ENCODE data around the gene ARF6. TPM values are rescaled to one million over a fixed set of nuclear protein-coding genes. Genes with fewer than 3 reads are reported as not detected.

ARF6 gene
- total RNA-seq, 1 donor from 2014 or later = 53.4 TPM

DNA sequence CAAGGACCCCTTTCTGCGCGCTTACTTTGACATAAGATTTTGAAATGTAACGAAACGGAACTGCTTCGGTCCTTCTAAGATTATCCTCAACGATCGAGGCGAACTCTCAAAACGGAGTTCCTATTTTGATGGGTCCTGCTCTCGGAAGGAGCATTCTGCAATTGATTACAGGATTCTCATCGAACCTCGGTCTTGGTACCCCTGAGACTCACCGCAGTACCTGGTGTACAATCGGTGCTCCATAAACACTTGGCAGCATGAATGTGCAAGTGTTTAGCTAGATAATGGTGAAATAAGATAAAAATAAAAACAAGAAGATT lies 39.8 kb upstream of the ARF6 start:
- H3K4me1 Mint-ChIP-seq (ENCODE audit: unreplicated experiment) = peaks cover 32% of the 10 kb centered on the region

DNA sequence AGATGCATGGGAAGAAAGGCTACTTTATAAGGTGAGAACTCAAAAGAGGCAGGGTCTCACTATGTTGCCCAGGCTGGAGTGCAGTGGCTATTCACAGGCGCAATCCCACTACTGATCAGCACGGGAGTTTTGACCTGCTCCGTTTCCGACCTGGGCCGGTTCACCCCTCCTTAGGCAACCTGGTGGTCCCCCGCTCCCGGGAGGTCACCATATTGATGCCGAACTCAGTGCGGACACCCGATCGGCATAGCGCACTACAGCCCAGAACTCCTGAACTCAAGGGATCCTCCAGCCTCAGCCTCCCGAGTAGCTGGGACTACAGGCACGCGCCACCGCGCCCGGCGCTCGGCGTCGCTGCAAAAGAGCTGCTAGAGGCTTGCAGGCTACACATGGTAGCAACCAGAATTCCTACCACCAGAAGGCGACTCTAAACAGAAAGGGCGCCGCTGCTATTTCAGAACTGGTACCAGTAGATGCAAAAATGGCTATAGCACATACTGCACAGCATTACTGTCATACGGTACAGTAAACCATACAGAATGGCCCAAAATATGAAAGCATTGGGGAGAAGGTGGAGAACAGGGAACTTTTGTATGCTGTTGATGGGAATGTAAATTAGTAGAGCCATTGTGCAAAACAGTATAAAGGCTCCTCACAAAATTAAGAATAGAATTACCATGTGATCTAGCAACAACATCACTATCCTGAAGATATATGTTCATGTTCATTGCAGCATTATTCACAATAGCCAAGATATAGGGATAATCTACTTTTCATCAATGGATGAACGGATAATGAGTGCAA lies 39.1 kb upstream of the ARF6 start:
- no peaks in the 10 kb centered on the region for H3K9me3 Mint-ChIP-seq (ENCODE audit: unreplicated experiment)
- peak overlapping the region; percentile 97 for H3K4me3 Mint-ChIP-seq (ENCODE audit: unreplicated experiment)
- peaks cover 32% of the 10 kb centered on the region for H3K4me1 Mint-ChIP-seq (ENCODE audit: unreplicated experiment)
- H3K27me3 Mint-ChIP-seq (ENCODE audit: unreplicated experiment) = no peaks in the 10 kb centered on the region
- peaks cover 18% of the 10 kb centered on the region for H3K36me3 Mint-ChIP-seq (ENCODE audit: unreplicated experiment)
- TF ChIP-seq, protein P1, sequence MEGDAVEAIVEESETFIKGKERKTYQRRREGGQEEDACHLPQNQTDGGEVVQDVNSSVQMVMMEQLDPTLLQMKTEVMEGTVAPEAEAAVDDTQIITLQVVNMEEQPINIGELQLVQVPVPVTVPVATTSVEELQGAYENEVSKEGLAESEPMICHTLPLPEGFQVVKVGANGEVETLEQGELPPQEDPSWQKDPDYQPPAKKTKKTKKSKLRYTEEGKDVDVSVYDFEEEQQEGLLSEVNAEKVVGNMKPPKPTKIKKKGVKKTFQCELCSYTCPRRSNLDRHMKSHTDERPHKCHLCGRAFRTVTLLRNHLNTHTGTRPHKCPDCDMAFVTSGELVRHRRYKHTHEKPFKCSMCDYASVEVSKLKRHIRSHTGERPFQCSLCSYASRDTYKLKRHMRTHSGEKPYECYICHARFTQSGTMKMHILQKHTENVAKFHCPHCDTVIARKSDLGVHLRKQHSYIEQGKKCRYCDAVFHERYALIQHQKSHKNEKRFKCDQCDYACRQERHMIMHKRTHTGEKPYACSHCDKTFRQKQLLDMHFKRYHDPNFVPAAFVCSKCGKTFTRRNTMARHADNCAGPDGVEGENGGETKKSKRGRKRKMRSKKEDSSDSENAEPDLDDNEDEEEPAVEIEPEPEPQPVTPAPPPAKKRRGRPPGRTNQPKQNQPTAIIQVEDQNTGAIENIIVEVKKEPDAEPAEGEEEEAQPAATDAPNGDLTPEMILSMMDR (IDR thresholded peaks at IDR 0.05) = peak; percentile 79
- H3K27ac Mint-ChIP-seq (ENCODE audit: unreplicated experiment) = peak overlapping the region; percentile 73
- peak; percentile 87 for DNase-seq (ENCODE audit: extremely low spot score, unreplicated experiment)

More for the DNA sequence above, 39.8 kb upstream of the ARF6 start:
- no peak for DNase-seq (ENCODE audit: extremely low spot score, unreplicated experiment)
- no peaks in the 10 kb centered on the region for H3K27me3 Mint-ChIP-seq (ENCODE audit: unreplicated experiment)
- peak overlapping the region; percentile 98 for H3K27ac Mint-ChIP-seq (ENCODE audit: unreplicated experiment)
- H3K36me3 Mint-ChIP-seq (ENCODE audit: unreplicated experiment) = peaks cover 20% of the 10 kb centered on the region
- TF ChIP-seq, protein P1 (IDR thresholded peaks at IDR 0.05) = peak; percentile 5
- no peaks in the 10 kb centered on the region for H3K9me3 Mint-ChIP-seq (ENCODE audit: unreplicated experiment)
- H3K4me3 Mint-ChIP-seq (ENCODE audit: unreplicated experiment) = peak overlapping the region; percentile 97

DNA sequence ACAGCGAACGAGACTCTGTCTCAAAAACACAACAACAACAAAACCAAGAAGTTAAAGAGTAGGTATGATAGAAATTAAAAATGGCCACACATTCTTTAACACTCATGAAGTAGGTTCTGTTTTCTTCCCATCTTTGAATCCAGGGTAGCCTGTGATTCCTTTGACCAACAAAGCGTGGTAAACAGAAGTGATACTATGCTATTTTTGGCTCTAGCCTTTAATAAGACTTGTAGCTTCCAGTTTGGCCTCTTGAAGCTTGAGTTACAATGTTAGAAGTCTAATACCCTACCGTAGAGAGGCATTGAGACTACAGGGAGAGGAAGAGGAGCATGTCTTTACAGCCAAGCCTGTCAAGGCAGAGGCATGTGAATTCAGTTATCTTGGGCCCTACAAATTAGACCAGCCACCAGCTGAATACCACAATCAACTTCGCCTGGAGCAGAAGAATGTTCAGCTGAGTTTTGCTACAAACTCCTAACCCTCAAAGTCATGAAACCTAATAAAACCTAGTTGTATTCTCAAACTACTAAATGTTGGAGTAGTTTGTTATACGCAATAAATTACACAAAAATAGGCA lies 35.4 kb upstream of the ARF6 start:
- H3K4me3 Mint-ChIP-seq (ENCODE audit: unreplicated experiment) = no peak overlapping the region
- peaks cover 27% of the 10 kb centered on the region for H3K4me1 Mint-ChIP-seq (ENCODE audit: unreplicated experiment)
- H3K36me3 Mint-ChIP-seq (ENCODE audit: unreplicated experiment) = no peaks in the 10 kb centered on the region
- no peak overlapping the region for H3K27ac Mint-ChIP-seq (ENCODE audit: unreplicated experiment)
- no peak for DNase-seq (ENCODE audit: extremely low spot score, unreplicated experiment)
- no peaks in the 10 kb centered on the region for H3K27me3 Mint-ChIP-seq (ENCODE audit: unreplicated experiment)
- TF ChIP-seq, protein P1 (IDR thresholded peaks at IDR 0.05) = no peak
- H3K9me3 Mint-ChIP-seq (ENCODE audit: unreplicated experiment) = no peaks in the 10 kb centered on the region

- Mint-ChIP-seq H3K4me1 (ENCODE audit: unreplicated experiment) (peaks cover 23% of the 10 kb centered on the region), H3K36me3 (ENCODE audit: unreplicated experiment) (no peaks in the 10 kb centered on the region), H3K4me3 (ENCODE audit: unreplicated experiment) (no peak overlapping the region), H3K27ac (ENCODE audit: unreplicated experiment) (no peak overlapping the region), H3K9me3 (ENCODE audit: unreplicated experiment) (no peaks in the 10 kb centered on the region), H3K27me3 (ENCODE audit: unreplicated experiment) (no peaks in the 10 kb centered on the region)
- DNase-seq (ENCODE audit: extremely low spot score, unreplicated experiment) = no peak
- TF ChIP-seq, protein P1 (IDR thresholded peaks at IDR 0.05) = no peak
Observed at GRCh38 chr14:49858383-49858782, 34.5 kb upstream of the ARF6 start.

DNA sequence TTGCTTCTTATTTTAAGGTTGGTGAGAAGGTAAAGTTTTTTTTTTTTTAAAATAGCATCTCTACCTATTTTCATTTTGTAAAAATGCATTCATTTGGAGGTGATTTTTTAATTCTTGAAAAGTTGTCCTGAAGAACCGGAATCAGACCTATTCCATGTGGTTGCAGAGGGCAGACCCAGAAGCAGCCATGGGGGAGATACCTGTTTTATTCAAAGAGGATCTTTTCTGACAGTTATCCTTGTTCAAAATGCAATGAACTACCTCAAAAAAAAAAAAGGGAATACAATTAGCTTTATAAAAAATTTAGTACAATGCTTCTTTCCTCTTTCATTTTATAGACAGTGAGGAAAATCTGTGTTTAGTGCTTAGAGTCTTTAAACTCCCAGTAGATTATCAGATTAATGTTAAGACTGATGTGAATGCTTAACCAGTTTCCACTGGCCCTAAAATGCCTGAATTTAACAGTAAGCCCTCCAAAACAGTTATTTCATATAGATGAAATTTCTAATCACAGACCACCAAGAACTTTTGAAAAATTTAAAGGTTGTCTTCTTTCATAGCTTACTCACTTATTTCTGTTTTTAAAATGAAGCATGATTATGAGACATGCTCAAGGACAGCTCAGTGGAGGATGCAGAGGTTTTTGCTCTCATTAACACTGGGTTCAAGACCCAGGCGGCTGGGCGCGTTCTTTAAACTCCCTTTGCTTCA lies 31.7 kb upstream of the ARF6 start:
- no peaks in the 10 kb centered on the region for H3K9me3 Mint-ChIP-seq (ENCODE audit: unreplicated experiment)
- H3K4me1 Mint-ChIP-seq (ENCODE audit: unreplicated experiment) = peaks cover 17% of the 10 kb centered on the region
- H3K36me3 Mint-ChIP-seq (ENCODE audit: unreplicated experiment) = no peaks in the 10 kb centered on the region
- H3K27ac Mint-ChIP-seq (ENCODE audit: unreplicated experiment) = no peak overlapping the region
- H3K4me3 Mint-ChIP-seq (ENCODE audit: unreplicated experiment) = no peak overlapping the region
- TF ChIP-seq, protein P1 (IDR thresholded peaks at IDR 0.05) = no peak
- DNase-seq (ENCODE audit: extremely low spot score, unreplicated experiment) = no peak
- H3K27me3 Mint-ChIP-seq (ENCODE audit: unreplicated experiment) = no peaks in the 10 kb centered on the region

All from osteocyte (in vitro differentiated cells).